Measurements from ENCODE around the gene FRMD3. TPM values are rescaled to one million over a fixed set of nuclear protein-coding genes. Genes with fewer than 3 reads are reported as not detected.
A peak's percentile ranks its signal among the peaks of the same experiment; 100 is the strongest.

FRMD3 gene
- total RNA-seq, 1 donor from 2014 or later = 2.8 TPM

DNA sequence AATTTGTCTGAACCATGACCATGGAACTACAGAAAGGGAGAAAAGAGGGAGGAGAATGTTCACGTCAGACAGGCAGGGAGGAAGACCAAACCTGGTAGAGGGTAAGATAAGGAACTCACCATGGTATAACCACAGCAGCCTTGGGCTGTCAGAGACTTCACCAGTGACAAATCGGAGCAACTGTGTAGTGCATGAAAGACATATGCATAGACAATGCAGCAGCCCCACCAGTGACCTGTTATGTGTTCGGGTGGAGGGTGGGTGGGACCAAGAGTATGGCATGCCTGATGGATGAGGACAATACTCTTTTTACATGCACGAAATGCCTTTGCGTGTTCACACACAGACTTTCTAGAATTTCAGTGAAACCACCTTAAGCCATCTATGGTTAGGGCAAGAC is 253.5 kb downstream of the FRMD3 start:
- DNase-seq (ENCODE audit: low read depth in 2 of 2) = no peak

DNA sequence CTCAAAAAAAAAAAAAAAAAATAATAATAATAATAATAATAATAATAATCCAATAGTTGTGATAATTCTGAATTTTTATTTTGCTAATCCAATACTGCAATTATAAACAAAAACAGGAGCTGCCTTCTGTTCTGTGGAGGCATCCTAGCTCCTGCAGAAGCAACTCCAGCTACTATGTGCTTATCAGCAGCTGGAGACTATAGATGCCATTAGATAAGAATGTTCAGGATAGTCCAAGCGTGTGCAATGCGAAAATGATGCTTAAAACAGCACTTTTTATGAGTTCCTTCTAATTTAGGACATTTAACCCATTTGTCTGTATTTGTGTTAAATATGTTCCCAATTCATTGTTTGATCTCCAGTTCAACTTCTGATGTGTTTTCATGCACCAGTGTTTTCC is 254.7 kb downstream of the FRMD3 start:
- no peak for DNase-seq (ENCODE audit: low read depth in 2 of 2)

DNA sequence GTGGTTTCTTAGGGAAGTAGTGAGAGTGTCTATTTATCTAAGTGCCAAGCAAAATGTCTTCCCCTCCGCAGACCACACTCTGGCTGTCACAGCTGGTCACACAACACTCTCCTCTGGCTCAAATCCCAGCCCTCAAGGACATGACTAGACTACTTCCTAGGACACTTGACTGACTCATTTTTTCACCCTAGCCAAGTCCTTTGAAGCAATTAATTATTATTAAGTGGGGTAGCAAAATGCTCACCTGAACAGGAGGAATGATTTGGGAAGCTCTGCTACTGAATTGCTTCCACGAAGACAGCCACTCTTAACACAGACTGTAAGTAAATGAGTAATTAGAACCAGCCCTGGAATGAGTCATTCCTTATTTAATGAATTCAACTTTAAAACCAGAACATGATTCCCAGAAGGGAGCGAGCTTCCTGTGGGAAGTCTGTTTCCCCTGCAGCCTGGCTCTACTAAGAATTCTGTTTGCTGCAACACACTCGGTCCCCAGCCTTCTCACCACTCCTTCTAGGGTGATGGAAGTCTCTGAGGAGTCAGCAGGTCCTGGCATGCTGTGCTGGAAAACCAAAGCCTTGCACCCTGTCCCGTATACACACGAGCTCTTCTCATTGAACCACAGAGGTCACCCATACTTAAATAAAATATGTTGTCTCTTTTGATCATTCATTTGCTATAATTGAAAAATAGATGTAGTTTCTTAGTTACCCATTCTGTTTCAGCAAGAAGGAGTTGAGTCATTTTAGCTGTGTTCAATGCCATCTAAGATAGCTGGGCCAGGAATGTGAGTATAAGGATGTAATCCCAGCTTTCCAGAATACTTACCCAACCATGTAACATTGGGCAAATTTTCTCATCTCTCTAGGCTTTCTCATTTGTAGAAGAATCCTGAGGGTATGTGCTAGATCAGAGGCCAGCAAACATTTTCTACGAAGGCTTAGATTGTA is 256.6 kb downstream of the FRMD3 start:
- peak in 1 of 2 donors; percentile 78 for DNase-seq (ENCODE audit: low read depth in 2 of 2)

DNA sequence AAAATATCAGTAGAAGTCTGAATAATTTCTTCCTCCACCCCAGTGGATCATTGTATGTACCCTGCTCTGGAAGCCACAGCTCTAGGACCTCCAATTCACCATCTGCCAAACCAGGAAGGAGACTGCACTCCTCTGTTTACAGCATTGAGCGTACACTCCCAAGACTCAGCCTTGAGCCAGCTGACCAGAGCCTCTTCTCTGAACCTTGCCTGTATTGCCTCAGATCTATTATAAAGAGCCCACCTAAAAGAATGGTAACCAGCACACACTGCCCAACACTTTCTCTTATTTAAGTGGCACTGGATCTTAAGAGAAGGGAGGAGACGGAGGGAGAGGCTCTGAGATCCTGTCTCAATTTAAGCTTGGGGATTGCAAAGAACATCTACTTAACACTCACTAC is 257.4 kb downstream of the FRMD3 start:
- DNase-seq (ENCODE audit: low read depth in 2 of 2) = peak in 1 of 2 donors; percentile 16

- peak in 1 of 2 donors; percentile 25 for DNase-seq (ENCODE audit: low read depth in 2 of 2)
Measured at GRCh38 chr9:83280268-83280667, 257.9 kb downstream of the FRMD3 start.

- DNase-seq (ENCODE audit: low read depth in 2 of 2) = no peak
Measured at GRCh38 chr9:83274787-83275186, 263.4 kb downstream of the FRMD3 start.

DNA sequence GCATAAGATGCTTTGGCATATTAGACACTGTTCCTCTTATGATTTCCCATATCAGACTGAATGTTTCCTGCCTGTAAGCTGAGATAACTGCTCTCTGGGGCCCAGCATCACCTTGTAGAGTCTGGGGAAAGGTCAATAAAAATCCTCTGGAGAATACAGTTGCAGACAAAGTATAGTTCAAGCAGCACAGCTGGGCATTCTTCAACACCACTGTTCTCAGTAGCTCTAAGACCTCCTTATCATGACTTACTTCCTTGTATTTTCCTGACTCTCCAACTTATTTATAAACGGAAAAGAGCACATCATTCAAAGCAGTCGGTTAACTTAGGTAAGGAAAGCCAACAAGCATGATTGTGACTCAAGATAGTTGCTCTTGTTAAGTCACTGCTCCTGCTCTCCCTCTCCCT is 266.5 kb downstream of the FRMD3 start:
- peak in 1 of 2 donors; percentile 93 for DNase-seq (ENCODE audit: low read depth in 2 of 2)

DNA sequence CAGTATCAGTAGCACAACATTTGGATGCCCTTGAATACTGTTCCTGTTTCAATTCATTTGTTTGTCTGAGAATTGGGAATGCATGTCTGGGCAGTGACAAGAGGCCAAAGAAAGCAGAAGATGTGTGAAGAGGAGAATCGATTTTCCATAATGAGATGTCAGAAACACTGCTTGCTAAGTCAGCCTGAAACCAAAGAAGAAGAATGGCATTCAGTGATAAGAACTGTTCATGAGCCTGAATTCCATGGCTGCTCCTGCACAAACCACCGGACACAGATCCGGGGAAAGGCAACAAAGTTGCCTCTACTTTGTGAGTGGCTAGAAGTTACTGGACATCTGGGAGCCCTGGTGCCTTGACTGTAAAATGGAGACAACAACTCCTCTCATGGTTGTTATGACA is 268.1 kb downstream of the FRMD3 start:
- DNase-seq (ENCODE audit: low read depth in 2 of 2) = no peak

DNA sequence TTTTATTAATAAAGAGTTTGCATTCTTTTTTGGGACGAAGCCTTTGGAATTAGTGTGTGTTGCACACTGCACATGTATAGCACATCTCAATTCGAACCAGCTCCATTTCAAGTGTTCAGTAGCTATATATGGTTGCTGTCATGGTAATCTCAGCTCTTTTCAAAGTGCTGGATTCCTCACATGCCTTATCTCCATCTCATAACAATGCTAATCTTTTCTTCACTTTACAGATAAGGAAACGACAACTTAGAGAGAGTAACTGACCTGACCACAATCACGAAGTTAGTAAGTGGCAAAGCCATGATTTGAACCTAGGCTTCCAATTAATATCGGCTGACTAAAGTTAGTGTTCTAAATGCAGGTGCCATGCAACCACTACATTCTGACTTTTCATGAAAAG is 270.5 kb downstream of the FRMD3 start:
- no peak for DNase-seq (ENCODE audit: low read depth in 2 of 2)

DNA sequence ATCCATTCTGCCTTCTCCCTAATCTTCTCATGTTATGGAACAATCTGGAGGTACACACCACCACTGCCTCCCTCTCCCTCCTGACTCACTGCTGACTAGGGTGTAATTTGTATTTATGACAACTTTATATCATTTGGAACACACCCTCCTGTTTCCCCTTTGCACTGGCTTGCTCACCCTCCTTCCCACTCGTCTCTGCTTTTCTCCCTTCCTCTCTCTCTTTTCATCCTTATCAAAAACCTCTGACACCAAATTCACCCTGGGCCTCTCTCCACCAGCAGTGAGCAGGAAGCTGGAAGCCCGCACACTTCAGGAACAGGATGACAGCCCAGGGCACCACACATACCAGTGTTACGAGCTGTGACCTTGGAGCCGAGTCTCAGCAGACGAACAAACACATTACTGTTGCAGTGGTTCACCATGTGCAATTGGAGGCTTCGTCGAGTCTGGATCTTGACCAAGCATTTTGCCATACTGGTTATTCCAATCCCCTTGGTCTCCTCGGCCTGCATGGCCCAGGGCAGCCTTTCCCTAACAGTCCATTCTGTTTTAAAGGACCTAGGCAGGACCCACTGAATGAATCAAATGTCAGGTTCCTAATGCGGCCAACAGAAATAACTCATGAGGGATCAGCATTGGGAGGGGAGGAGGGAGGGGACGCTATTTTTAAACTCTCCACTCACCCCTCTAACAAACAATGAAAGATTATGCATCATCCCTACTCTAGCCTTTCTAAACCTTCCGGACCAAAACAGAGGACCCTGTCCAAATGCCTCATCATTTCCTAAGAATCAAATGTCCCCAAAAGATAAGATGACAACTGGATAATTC is 271.3 kb downstream of the FRMD3 start:
- DNase-seq (ENCODE audit: low read depth in 2 of 2) = peak; percentile 12 to 75

DNA sequence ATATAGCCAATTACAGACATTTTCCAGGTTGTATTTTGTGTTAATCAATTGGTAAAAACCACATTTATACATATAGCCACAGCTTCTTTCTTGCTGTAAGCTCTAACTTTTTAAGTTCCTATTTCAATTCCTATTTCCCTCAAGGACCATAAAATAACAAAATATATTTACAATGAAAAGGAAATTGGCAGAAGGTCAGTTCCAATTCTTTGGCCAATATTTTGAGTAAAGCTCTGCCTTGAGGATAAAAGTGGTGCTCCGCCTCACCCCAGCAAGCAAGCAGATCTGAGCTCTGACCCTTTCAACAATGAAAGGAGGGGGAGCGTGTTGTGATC is 271.9 kb downstream of the FRMD3 start:
- DNase-seq (ENCODE audit: low read depth in 2 of 2) = no peak

- no peak for DNase-seq (ENCODE audit: low read depth in 2 of 2)
Measured at GRCh38 chr9:83264315-83264714, 273.9 kb downstream of the FRMD3 start.

GRCh38 chr9:83259558-83259957 is 278.6 kb downstream of the FRMD3 start:
- DNase-seq (ENCODE audit: low read depth in 2 of 2) = no peak

GRCh38 chr9:83257937-83258891 is 280.0 kb downstream of the FRMD3 start:
- DNase-seq (ENCODE audit: low read depth in 2 of 2) = no peak

- no peak for DNase-seq (ENCODE audit: low read depth in 2 of 2)
Measured at GRCh38 chr9:83247732-83248131, 290.5 kb downstream of the FRMD3 start.

DNA sequence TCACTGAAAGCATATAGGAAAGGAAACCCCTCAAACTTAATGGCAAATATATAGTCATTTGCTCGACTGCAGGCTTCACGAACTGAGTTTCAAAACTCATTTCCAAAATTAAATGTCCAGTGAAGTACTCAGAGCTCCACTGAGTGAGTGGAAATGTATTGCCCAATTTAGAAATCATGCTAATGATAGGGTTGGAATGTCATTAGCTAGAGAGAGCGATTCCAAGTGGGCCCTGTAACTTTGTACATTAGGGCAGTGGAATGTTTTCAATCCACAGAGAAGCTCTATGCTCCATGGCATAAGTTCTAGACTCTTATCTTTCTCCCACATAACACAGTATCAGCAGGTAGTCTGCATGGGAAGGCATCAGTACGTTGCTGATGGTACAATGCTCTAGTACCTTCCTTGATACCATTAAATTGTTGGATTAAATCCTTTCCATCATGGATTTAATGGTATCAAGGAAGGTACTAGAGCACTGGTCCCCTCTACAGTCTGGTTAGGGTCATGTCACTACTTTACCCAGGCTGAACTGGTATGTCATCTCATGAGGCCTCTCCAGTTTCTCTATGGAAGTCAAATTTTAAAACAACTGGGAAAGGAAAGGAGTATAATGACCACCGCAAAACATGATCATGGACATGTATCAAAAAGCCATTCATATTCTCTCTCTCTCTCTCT is 292.1 kb downstream of the FRMD3 start:
- DNase-seq (ENCODE audit: low read depth in 2 of 2) = no peak

GRCh38 chr9:83242066-83242465 is 296.1 kb downstream of the FRMD3 start:
- DNase-seq (ENCODE audit: low read depth in 2 of 2) = no peak

DNA sequence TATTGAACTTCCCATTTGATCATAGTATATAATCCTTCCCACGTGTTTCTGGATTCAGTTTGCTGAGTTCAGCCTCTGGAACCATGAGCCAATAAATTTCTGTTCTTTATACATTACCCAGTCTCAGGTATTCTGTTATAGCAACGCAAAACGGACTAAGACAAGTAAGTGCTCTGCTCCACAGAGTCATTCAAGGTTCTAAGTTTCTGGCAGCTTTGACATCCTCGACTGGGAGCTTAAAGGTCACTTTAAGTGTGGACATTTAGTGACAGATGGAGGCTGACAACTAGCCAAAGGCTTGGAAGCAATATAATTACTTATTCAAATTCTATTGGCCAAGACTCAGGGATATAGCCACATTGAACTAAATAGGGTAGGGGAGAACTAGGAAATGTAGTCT is 297.5 kb downstream of the FRMD3 start:
- DNase-seq (ENCODE audit: low read depth in 2 of 2) = no peak

- peak in 1 of 2 donors; percentile 17 for DNase-seq (ENCODE audit: low read depth in 2 of 2)
Measured at GRCh38 chr9:83239747-83240146, 298.5 kb downstream of the FRMD3 start.

DNA sequence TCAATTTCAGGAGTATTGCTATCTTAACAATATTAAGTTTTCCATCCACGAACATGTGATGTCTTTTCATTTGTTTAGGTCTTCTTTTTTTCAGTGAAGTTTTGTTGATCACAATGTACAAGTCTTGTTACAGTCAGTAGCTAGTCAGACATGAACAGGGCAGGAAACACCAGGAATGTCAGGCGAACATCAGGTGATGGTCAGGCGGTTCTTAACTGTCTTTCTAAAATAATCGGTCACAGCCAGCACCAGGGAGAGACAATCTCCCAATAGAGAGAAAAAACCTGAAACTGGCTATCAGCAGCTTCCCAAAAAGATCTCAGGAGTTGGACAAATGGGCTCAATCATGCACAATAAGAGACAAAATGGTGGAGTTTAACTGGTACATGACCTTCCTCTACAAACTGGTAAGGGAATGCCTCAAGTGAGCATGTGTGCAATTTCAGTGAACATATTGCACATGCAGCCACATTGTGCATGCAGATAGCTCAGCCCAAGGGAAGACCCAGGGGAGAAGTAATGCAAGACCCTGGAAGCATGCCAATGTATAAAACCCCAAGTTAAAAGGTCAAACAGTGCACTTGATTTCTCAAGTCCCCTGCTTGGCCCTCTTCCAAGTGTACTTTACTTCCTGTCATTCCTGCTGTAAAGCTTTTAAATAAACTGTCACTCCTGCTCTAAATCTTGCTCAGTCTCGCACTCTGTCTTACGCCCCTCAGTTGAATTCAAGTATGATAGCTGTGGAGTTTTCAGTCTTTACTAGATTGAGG is 299.1 kb downstream of the FRMD3 start:
- DNase-seq (ENCODE audit: low read depth in 2 of 2) = peak in 1 of 2 donors; percentile 18

Measured in dermis microvascular lymphatic vessel endothelial cell (primary cell).